ENCODE measurements around the gene KIAA1328.
"Not testable (repeated sequence)": the region's sequence is repeated elsewhere in the genome, so short reads cannot be mapped to it uniquely, and the experiment has no call there.

Gene KIAA1328

GRCh38 chr18:37156330-37156942, 327.5 kb downstream of the KIAA1328 start:
- DNase-seq (ENCODE audit: low read depth) = no peak

DNA sequence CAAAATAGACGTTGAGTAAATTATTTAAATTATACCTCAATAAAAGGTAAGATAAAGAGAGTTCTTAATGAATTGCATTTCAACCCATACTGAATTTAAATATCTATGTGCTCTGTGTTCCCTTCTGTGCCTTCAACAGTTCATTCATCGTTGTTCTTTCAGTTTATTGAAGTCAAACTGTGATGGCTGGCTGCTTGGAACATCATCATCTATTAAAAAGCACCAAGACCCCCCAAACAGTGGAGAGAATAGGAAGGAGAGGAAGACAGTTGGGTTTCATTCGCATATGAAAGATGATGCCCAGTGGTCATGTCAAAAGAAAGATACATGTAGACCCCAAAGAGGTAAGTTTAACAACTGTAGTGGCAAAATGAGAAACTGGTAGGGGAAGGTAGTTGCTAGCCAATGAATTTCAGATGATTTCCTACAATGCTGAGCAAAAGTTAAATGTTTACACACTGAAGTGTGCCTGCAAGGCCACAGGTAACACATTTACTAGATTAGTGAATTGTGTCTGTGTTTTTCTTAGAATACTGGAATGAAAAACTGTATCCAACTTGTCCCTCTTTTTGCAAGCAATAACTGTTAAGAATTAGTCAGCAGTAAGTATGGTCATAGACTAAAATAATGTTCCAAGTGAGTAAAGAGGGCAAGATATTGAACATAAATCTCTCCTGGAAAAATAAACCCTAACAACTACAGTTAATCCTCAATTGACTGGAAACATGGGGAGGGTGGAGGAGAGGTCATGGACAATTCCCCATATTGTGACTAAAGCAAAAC, 331.3 kb downstream of the KIAA1328 start:
- no peak for DNase-seq (ENCODE audit: low read depth)

DNA sequence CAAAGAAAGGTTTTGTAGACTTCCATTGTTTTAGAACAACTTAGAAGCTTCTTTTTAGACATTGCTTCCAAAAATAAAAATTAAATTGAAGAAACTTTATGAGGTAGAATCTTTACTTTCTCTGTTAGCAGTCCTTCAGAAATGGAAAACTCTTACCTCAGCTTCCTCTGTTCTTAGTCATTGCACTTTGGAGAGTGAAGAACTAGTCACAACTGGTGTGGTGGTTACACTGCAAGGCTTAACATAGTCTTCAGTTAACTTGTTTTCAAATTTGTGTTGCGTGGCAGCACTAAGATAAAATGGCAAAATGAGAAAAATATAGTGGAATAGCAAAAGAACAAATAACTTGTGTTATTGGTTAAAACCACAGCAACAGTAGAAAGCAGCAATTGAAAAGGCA, 332.6 kb downstream of the KIAA1328 start:
- no peak for DNase-seq (ENCODE audit: low read depth)

GRCh38 chr18:37162551-37162950, 333.6 kb downstream of the KIAA1328 start:
- DNase-seq (ENCODE audit: low read depth) = no peak

DNA sequence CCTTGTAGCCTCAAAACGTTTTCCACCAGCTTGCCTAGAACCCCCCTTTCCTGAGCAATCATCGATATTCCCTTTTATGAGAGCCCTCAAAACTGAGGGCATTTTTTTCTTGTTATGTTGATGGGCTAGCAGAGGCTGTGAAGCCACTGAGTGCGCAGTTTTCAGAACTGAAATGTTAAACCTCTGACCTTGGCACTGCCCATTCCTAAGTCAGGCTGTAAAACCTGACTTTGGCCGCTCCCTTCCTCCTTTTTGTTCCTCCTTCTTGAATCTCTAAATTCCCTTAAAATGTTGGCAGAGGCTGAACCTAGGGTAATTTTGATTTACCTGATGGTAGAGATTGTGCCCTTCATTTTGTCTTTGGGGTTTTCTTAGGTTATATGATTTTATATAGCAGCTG, 334.2 kb downstream of the KIAA1328 start:
- no peak for DNase-seq (ENCODE audit: low read depth)

- no peak for DNase-seq (ENCODE audit: low read depth)
Observed at GRCh38 chr18:37166491-37166890, 337.6 kb downstream of the KIAA1328 start.

GRCh38 chr18:37166966-37167365, 338.0 kb downstream of the KIAA1328 start:
- not testable (repeated sequence) for DNase-seq (ENCODE audit: low read depth)

DNA sequence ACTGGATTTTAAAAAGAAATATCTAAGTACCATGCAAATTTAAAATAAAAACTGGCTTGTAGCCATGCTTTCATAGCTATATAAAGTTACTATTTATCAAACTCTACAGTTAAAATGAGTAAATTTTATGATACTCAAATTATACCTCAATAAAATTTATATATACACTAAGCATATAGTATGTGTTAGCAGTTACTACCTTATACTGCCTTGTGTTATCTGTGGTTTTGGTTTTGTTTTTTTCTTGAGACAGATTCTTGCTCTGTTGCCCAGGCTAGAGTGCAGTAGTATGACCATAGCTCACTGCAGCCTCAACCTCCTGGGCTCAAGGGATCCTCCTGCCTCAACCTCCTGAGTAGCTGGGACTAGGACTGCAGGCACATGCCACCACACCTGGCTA, 342.1 kb downstream of the KIAA1328 start:
- DNase-seq (ENCODE audit: low read depth) = no peak

DNA sequence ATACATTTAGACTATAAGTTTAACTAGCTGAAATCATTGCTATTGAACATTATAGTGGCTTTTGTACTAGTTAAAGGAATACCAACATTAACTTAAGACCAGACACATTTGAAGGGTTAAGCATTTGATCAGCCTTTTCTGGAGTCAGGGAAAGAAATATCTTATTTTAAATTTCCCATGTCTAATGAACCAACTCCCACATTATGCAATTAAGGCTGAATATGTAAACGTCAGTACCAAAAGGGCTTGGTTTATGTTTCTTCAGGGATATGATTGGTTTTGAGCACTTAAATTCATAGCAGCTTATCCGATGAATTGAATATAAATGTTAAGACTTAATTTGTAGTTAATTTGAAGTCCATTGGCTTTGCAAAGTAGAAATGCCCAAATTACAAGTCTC, 344.5 kb downstream of the KIAA1328 start:
- DNase-seq (ENCODE audit: low read depth) = no peak

GRCh38 chr18:37175727-37176620, 347.0 kb downstream of the KIAA1328 start:
- no peak for DNase-seq (ENCODE audit: low read depth)

GRCh38 chr18:37176621-37176934, 347.7 kb downstream of the KIAA1328 start:
- no peak for DNase-seq (ENCODE audit: low read depth)

DNA sequence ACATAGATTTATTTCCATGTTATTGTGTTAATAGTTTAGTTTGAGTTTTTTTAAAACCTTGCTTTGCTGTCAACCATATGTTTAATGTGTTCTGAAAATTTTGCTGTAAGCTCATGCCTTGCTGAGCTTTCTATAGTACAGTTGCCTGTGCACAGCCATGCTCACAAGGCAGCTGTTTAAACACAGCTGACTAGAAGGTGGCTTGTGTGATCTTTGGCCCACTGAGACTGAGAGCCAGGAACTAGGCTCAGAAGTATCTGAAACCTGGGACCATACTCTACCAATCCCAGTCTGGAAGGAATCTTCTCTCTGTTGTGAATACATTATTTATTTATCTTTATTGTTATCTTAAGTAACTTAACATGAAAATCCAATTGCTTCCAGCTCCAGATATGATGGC, 350.5 kb downstream of the KIAA1328 start:
- DNase-seq (ENCODE audit: low read depth) = no peak

- DNase-seq (ENCODE audit: low read depth) = no peak
Observed at GRCh38 chr18:37180086-37180485, 351.2 kb downstream of the KIAA1328 start.

DNA sequence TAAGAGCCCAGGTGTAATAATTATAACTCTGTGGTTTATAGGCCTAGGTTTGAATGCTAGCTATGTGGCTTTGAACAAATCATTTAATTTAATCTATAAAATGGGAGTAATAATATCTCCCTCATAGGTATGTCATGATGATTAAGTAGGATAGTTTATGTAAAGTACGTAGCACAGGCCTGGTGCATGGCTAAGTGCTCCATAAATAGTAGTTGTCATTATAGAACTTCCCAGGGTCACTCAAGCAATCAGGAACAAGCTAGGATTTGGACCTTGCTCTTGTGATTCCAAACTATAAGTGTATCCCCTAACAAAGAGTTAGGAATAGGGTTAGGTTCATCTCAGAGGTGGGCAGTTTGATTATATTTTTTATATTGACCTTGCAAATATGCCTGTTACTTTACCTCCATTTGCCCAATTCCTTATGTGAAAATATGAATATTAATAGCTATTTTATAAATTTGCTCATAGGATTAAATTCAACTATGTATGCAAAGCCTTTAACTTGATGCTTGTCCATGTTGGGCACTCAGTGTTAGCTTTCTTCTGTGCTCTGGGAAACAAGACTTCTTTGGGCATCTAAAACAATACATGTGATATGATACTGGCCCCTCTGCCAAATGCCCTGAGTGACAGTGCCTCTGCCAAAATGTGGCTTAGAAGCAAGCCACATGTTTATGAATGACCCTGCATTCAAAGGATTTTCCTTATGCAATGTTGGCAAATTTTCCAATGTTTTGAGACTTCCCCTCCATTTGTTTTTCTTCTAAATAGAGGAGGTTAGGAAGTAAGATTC, 353.6 kb downstream of the KIAA1328 start:
- DNase-seq (ENCODE audit: low read depth) = no peak

DNA sequence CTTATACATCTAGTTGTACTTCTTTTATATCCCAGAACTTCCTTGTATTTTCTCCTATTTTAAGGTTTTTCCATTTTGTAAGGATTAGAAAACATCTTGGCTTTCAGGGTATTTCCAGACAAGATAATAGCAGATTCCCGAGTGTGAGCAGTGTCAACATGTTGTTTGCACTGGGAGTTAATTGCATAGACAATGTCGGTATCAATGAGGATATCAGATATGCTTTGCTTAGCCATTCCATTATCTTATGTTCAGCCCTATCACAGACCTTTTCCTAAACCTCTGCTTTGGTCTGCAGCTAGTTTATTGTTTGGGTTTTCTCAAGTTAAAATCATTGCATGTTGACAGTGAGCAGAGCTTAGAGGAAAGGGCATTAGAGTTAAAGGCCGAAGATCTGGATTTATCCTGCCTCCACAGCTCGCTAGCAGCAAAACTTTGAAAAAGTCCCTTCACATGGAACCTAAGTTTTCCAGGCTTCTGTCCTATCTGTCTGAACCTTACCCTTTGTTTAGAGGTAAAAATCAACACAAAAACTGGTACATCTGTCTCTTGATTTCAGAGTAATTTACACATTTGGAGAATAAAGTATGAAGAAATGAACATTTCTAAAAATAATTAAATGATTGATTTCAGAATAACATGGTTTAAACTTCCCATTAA, 355.4 kb downstream of the KIAA1328 start:
- no peak for DNase-seq (ENCODE audit: low read depth)

- no peak for DNase-seq (ENCODE audit: low read depth)
Observed at GRCh38 chr18:37188016-37188791, 359.3 kb downstream of the KIAA1328 start.

- no peak for DNase-seq (ENCODE audit: low read depth)
Observed at GRCh38 chr18:37199741-37200140, 370.8 kb downstream of the KIAA1328 start.

GRCh38 chr18:37207343-37207742, 378.4 kb downstream of the KIAA1328 start:
- DNase-seq (ENCODE audit: low read depth) = no peak

DNA sequence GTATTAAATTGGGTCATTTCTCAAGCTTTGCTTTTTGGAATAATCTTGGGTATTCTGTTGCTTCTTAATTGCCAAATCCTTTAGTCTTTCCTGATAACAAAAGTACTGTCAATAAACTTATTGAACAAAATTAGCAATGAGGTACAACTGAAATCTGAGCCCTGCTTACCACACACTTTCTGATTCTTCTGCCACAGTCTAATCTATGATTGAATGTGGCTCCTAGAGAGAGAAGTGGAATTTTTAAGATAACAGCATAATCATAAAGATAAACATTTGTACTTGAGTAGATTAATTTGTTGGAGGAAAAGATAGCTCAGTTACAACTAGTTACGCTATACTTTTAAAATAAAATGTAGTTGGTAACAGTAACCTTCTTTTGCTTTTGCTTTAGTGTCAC, 381.9 kb downstream of the KIAA1328 start:
- no peak for DNase-seq (ENCODE audit: low read depth)

- no peak for DNase-seq (ENCODE audit: low read depth)
Observed at GRCh38 chr18:37218022-37218590, 389.2 kb downstream of the KIAA1328 start.
